Measurements from ENCODE around the gene PTPRH. TPM values are rescaled to one million over a fixed set of nuclear protein-coding genes. Genes with fewer than 3 reads are reported as not detected.
"Not testable (repeated sequence)": the region's sequence is repeated elsewhere in the genome, so short reads cannot be mapped to it uniquely, and the experiment has no call there.

The PTPRH gene
- total RNA-seq, 1 donor from 2014 or later = 1.1 TPM

GRCh38 chr19:55209693-55210472 is 582 bp upstream of the PTPRH start:
- Histone ChIP-seq H3K4me1 (peaks cover 21% of the 10 kb centered on the region), H3K36me3 (no peaks in the 10 kb centered on the region), H3K4me3 (no peak overlapping the region), H3K27me3 (ENCODE audit: low read depth) (no peaks in the 10 kb centered on the region), H3K27ac (replicated peaks) (no peak overlapping the region), H3K9me3 (replicated peaks) (peaks cover 12% of the 10 kb centered on the region)
- TF ChIP-seq CTCF (IDR thresholded peaks at IDR 0.05; ENCODE audit: borderline replicate concordance) = no peak
- intact Hi-C loops (cut with micrococcal nuclease) = no loop called here
- no peak for DNase-seq

- intact Hi-C loops (cut with micrococcal nuclease) = no loop called here
- H3K4me3 ChIP-seq = peak overlapping the region; percentile 51
- no peaks in the 10 kb centered on the region for H3K9me3 ChIP-seq (replicated peaks)
- H3K36me3 ChIP-seq = no peaks in the 10 kb centered on the region
- peaks cover 21% of the 10 kb centered on the region for H3K4me1 ChIP-seq
- H3K27me3 ChIP-seq (ENCODE audit: low read depth) = no peaks in the 10 kb centered on the region
- H3K27ac ChIP-seq (replicated peaks) = peak overlapping the region; percentile 30
- DNase-seq = peak; percentile 75
- TF ChIP-seq CTCF (IDR thresholded peaks at IDR 0.05; ENCODE audit: borderline replicate concordance) = no peak
These were observed 2.4 kb downstream of the PTPRH start for GRCh38 chr19:55206664-55207500.

- H3K27ac ChIP-seq (replicated peaks); intact Hi-C loops (cut with micrococcal nuclease); H3K4me3 ChIP-seq; H3K36me3 ChIP-seq; DNase-seq; H3K4me1 ChIP-seq; H3K27me3 ChIP-seq (ENCODE audit: low read depth); H3K9me3 ChIP-seq (replicated peaks): not testable (repeated sequence)
These were observed 7.1 kb downstream of the PTPRH start for GRCh38 chr19:55202199-55202598.

GRCh38 chr19:55199620-55200204 is 9.6 kb downstream of the PTPRH start:
- no peaks in the 10 kb centered on the region for H3K27me3 ChIP-seq (ENCODE audit: low read depth)
- H3K4me3 ChIP-seq = no peak overlapping the region
- no peaks in the 10 kb centered on the region for H3K9me3 ChIP-seq (replicated peaks)
- H3K4me1 ChIP-seq = no peaks in the 10 kb centered on the region
- TF ChIP-seq CTCF (IDR thresholded peaks at IDR 0.05; ENCODE audit: borderline replicate concordance) = no peak
- no peak overlapping the region for H3K27ac ChIP-seq (replicated peaks)
- H3K36me3 ChIP-seq = no peaks in the 10 kb centered on the region
- intact Hi-C loops (cut with micrococcal nuclease) = no loop called here
- no peak for DNase-seq

GRCh38 chr19:55198651-55199050 is 10.7 kb downstream of the PTPRH start:
- Histone ChIP-seq H3K27ac (replicated peaks) (no peak overlapping the region), H3K4me1 (no peaks in the 10 kb centered on the region), H3K27me3 (ENCODE audit: low read depth) (no peaks in the 10 kb centered on the region), H3K36me3 (no peaks in the 10 kb centered on the region), H3K9me3 (replicated peaks) (no peaks in the 10 kb centered on the region), H3K4me3 (no peak overlapping the region)
- intact Hi-C loops (cut with micrococcal nuclease) = no loop called here
- no peak for DNase-seq
- no peak for TF ChIP-seq CTCF (IDR thresholded peaks at IDR 0.05; ENCODE audit: borderline replicate concordance)

Data from left ventricle myocardium inferior (tissue), 1 donor.